ES-I3 (cell line): ENCODE data around the gene TUBB8.
"Not testable (repeated sequence)": the region's sequence is repeated elsewhere in the genome, so short reads cannot be mapped to it uniquely, and the experiment has no call there.

ENCODE experiments used
- H3K36me3 ChIP-seq: 2 replicates; pipeline ENCODE4 v1.6.1; 2013; ENCODE audit warnings: mild to moderate bottlenecking, low read length, control low read depth, moderate library complexity; ENCODE audit not compliant: insufficient read depth
- H3K4me1 ChIP-seq: 2 replicates; pipeline ENCODE4 v1.6.1; 2013; ENCODE audit warnings: mild to moderate bottlenecking, control low read depth, low read length; ENCODE audit not compliant: insufficient read depth
- H3K9ac ChIP-seq: 2 replicates; pipeline ENCODE4 v1.6.1; 2013; ENCODE audit warnings: low read depth, mild to moderate bottlenecking, low read length, moderate library complexity
- H3K9me3 ChIP-seq: 2 replicates; pipeline ENCODE4 v1.6.1; 2013; ENCODE audit warnings: mild to moderate bottlenecking, low read length, moderate library complexity; ENCODE audit not compliant: control insufficient read depth, insufficient read depth

Gene TUBB8

GRCh38 chr10:80477-81105 is 31.5 kb upstream of the TUBB8 start:
- H3K4me1 ChIP-seq, result no peaks in the 10 kb centered on the region
- no peak overlapping the region for H3K9ac ChIP-seq
- no peaks in the 10 kb centered on the region for H3K36me3 ChIP-seq
- no peaks in the 10 kb centered on the region for H3K9me3 ChIP-seq

DNA sequence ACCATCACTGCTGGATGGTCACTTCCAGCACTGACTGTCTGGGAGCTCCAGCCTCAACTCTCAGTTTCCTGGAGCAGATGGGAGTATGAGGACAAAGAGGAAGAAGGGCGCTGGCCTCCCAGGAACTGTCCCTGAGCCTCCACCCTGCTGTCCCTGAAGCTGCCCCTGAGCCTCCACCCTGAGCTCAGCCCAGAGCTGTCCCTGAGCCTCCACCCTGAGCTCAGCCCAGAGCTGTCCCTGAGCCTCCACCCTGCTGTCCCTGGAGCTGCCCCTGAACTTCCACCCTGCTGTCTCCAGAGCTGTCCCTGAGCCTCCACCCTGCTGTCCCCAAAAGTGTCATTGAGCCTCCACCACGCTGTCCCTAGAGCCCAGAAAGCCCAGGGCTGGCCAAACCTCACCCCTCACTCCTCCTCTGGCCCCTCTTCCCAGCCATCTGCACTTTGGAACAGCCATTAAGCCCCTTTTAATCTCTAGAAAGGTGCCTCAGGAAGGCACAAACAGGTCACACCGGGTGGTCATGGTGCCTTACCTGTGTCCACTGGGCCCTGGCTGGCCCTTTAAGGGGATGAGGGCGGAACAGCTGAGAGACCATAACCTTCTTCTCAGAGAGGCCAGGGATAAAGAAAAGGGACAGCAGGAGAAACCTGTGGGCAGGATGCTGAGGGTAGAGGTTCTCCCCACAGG is 30.6 kb upstream of the TUBB8 start:
- H3K4me1 ChIP-seq, result no peaks in the 10 kb centered on the region

DNA sequence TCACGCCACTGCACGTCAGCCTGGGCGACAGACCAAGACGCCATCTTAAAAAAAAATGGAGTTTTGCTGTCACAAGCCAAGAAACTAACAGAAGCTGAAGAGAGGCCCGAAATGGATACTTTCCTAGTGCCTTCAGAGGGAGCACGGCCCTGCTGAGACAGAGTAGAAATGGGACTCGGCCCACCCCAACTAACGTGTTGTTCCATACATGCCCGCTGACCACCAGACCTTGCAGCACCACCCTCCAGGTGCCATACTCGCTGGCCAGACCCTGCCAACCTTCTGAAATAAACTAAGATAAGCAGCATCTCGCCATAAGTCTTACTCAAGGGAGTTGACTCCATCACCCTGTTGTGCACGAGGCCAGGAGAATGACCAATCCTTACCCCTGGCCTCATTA is 29.5 kb upstream of the TUBB8 start:
- H3K4me1 ChIP-seq, result no peaks in the 10 kb centered on the region
- H3K36me3 ChIP-seq, result no peaks in the 10 kb centered on the region
- H3K9ac ChIP-seq, result no peak overlapping the region
- H3K9me3 ChIP-seq, result no peaks in the 10 kb centered on the region

More for the DNA sequence above, 30.6 kb upstream of the TUBB8 start:
- Histone ChIP-seq H3K9me3 (no peaks in the 10 kb centered on the region), H3K36me3 (no peaks in the 10 kb centered on the region), H3K9ac (no peak overlapping the region)

DNA sequence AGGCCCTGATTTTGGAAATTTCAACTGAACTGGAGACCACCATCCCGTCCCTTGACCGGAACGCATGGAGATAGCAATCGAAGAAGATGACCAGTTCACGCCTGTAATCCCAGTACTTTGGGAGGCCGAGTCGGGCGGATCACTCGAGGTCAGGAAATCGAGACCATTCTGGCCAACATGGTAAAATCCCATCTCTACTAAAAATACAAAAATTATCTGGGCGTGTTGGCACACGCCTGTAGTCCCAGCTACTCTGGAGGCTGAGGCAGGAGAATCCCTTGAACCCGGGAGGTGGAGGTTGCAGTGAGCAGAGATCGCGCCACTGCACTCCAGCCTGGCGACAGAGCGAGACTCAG is 25.1 kb upstream of the TUBB8 start:
- peak overlapping the region; percentile 52; the same call in 1 of the 2 replicates for H3K9ac ChIP-seq
- not testable (repeated sequence) for H3K9me3 ChIP-seq, H3K36me3 ChIP-seq, H3K4me1 ChIP-seq

- not testable (repeated sequence) for H3K9me3 ChIP-seq, H3K4me1 ChIP-seq, H3K36me3 ChIP-seq
- peak overlapping the region; percentile 52; the same call in 1 of the 2 replicates for H3K9ac ChIP-seq
Measured at GRCh38 chr10:73543-74265, 24.6 kb upstream of the TUBB8 start.

DNA sequence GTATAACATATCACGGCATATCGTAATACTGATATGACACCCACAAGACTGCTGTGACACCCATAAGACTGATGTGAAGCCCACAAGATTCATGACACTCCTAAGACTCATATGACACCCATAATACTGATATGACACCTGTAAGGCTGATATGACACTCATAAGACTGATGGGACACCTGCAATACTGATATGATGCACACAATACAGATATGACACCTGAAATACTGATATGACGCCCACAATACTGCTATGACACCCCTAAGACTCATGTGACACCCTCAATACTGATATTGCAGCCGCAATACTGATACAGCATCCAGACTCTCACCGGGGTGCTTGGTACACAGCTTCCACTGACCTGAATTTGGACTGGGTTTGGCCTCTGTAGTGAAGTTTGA is 19.1 kb upstream of the TUBB8 start:
- H3K36me3 ChIP-seq, H3K9ac ChIP-seq, H3K4me1 ChIP-seq, H3K9me3 ChIP-seq: not testable (repeated sequence)

DNA sequence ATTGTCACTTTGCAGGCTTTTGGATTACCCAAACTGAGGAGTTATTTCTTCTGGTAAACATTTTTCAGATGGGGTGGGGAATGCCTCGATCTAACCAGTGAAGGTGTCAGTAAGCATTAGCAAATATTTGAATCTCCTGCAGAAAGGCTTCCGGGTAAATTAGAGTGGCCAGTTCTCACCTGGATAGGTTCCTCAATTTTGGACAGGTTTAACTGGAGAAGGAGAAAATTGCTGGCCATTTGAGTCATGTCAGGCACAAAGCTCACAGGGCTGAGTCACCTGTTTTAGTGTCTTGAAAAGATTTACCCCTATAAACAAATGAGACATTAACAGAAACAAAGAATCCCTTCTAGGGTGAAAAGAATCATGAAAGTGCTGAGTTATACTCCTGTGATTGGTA is 830 bp upstream of the TUBB8 start:
- H3K36me3 ChIP-seq, H3K9me3 ChIP-seq, H3K4me1 ChIP-seq, H3K9ac ChIP-seq: not testable (repeated sequence)

DNA sequence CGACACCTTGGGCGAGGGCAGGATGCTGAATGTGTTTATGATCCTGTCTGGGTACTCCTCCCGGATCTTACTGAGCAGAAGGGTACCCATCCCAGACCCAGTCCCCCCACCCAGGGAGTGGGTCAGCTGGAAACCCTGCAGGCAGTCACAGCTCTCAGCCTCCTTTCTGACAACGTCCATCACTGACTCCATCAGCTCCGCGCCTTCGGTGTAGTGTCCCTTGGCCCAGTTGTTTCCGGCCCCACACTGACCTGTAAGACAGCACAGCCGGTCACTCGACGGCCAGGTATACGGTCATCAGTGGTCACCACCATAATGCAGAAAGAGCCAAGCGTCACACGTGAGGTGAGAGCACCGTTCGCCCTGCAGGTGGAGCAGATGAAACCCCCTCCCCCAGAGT is 1.2 kb downstream of the TUBB8 start:
- H3K36me3 ChIP-seq, H3K9me3 ChIP-seq, H3K9ac ChIP-seq, H3K4me1 ChIP-seq: not testable (repeated sequence)

DNA sequence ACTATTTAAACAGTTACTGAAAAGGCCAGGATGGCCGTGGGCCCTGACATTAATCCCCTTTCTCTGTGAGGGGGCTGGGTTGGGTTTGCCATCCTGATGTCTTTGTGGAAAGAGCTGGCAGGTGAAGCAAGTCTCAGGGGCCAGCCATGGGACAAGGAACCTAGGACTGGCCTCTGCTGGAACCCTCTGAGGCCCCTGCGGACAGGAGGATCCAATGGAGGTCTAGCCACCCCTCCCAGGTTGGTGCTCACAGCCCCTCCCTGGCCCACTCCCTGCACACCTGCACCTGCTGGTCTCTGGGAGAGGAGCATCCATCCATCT is 35.8 kb downstream of the TUBB8 start:
- not testable (repeated sequence) for H3K9ac ChIP-seq

DNA sequence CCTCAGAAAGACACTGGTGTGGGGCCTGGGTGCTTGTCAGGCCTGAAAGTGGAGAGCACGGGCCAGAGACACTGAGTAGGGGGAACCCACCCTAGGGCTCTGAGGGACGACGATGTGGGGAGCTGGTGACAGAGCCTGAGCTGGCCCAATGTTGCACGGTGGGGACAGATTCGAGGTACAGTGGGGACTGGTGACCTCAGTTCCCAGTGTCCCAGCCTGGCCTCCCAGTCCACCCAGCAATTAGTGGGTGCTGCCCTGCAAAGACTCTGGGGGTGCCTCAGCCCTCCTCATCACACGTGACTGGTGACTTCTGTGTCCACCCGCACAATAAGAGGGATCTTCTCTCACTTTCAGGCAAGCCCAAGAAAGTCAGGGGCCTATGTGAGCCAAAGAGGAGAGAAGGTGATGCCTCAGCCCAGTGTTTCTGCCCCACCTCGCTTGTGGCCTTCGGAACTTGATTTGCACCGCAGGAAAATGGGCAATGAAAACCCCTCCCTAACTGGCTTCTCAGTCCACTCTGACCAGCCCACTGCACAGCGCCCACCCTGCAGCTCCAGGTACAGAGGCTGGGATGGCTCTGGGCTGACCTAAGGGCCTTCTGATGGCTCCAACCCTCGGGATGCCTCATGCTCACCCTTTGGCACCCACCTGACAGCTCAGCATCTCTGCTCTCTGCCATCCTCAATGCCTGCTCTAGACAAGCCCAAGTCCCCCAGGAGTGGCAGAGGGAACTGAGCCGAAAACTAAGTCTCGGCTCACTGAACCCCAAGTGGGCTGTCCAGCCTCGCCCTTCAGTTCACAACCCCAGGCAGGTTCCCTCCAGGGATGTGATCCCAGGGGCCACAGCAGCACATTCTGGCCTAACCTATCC is 36.4 kb downstream of the TUBB8 start:
- not testable (repeated sequence) for H3K9me3 ChIP-seq, H3K9ac ChIP-seq, H3K36me3 ChIP-seq, H3K4me1 ChIP-seq

More for the DNA sequence above, 35.8 kb downstream of the TUBB8 start:
- H3K36me3 ChIP-seq, H3K9me3 ChIP-seq, H3K4me1 ChIP-seq: not testable (repeated sequence)

- not testable (repeated sequence) for H3K36me3 ChIP-seq, H3K9ac ChIP-seq, H3K4me1 ChIP-seq, H3K9me3 ChIP-seq
Measured at GRCh38 chr10:11260-11659, 37.8 kb downstream of the TUBB8 start.

DNA sequence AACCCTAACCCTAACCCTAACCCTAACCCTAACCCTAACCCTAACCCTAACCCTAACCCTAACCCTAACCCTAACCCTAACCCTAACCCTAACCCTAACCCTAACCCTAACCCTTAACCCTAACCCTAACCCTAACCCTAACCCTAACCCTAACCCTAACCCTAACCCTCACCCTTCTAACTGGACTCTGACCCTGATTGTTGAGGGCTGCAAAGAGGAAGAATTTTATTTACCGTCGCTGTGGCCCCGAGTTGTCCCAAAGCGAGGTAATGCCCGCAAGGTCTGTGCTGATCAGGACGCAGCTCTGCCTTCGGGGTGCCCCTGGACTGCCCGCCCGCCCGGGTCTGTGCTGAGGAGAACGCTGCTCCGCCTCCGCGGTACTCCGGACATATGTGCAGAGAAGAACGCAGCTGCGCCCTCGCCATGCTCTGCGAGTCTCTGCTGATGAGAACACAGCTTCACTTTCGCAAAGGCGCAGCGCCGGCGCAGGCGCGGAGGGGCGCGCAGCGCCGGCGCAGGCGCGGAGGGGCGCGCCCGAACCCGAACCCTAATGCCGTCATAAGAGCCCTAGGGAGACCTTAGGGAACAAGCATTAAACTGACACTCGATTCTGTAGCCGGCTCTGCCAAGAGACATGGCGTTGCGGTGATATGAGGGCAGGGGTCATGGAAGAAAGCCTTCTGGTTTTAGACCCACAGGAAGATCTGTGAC is 38.7 kb downstream of the TUBB8 start:
- H3K36me3 ChIP-seq, H3K9me3 ChIP-seq, H3K9ac ChIP-seq, H3K4me1 ChIP-seq: not testable (repeated sequence)
